OCI-LY7 (cell line): ENCODE measurements around the gene COL8A2. TPM values are rescaled to one million over a fixed set of nuclear protein-coding genes. Genes with fewer than 3 reads are reported as not detected.

Source experiments
- BruUV-seq: library from RNA; stranded (reverse); fragments of 400-500 nt; replicated peaks from 2 replicates; lab custom pipeline; 2021; lab: Mats Ljungman, UMichigan
- CTCF ChIA-PET: fragments of 300-600 bp; sonication (Branson Sonifier 250); formaldehyde crosslinking; loops from one replicate; lab custom pipeline; 2022; ENCODE audit warnings: antibody characterized with exemption; ENCODE audit not compliant: unreplicated experiment; lab: Charles Lee
- POLR2A ChIA-PET: fragments of 300-600 bp; sonication (Branson Sonifier 250); formaldehyde crosslinking; loops from one replicate; lab custom pipeline; 2022; ENCODE audit warnings: antibody characterized with exemption; lab: Charles Lee
- DNase-seq: peaks from one replicate; pipeline ENCODE4 v3.0.0-alpha.2; 2015; ENCODE audit warnings: low spot score
- H2AFZ ChIP-seq: fragments of 200-600 bp; sonication (generic), shearing (Covaris generic); 2 replicates; pipeline ENCODE4 v1.6.1; 2014; ENCODE audit warnings: mild to moderate bottlenecking, antibody characterized with exemption, low read length, moderate library complexity
- H3K27ac ChIP-seq: fragments of 200-600 bp; sonication (generic); 2 replicates; pipeline ENCODE4 v1.5.1; 2014; ENCODE audit warnings: mixed run types, low read depth, mild to moderate bottlenecking, moderate library complexity, low read length, inconsistent platforms; ENCODE audit not compliant: poor library complexity, severe bottlenecking
- H3K36me3 ChIP-seq: fragments of 200-600 bp; sonication (generic); 2 replicates; pipeline ENCODE4 v1.6.1; 2014; ENCODE audit warnings: mild to moderate bottlenecking, antibody characterized with exemption, low read length, moderate library complexity, mixed read lengths; ENCODE audit not compliant: insufficient read depth
- H3K4me1 ChIP-seq: fragments of 200-600 bp; sonication (generic); 2 replicates; pipeline ENCODE4 v1.5.1; 2014; ENCODE audit warnings: mild to moderate bottlenecking, low read length; ENCODE audit not compliant: insufficient read depth, poor library complexity, severe bottlenecking
- H3K4me2 ChIP-seq: fragments of 200-600 bp; sonication (generic); 2 replicates; pipeline ENCODE4 v1.6.1; 2014; ENCODE audit warnings: mild to moderate bottlenecking, low read length
- H3K4me3 ChIP-seq: fragments of 200-600 bp; sonication (generic); 2 replicates; pipeline ENCODE4 v1.5.1; 2014; ENCODE audit warnings: mild to moderate bottlenecking, low read depth, low read length; ENCODE audit not compliant: poor library complexity, severe bottlenecking
- H3K79me2 ChIP-seq: fragments of 200-600 bp; sonication (generic); 2 replicates; pipeline ENCODE4 v1.6.1; 2016; ENCODE audit warnings: low read depth, mild to moderate bottlenecking, low read length, moderate library complexity, mixed read lengths; ENCODE audit not compliant: insufficient read depth
- H3K9me2 ChIP-seq: fragments of 200-600 bp; sonication (generic); 2 replicates; pipeline ENCODE4 v1.6.1; 2016; ENCODE audit warnings: mild to moderate bottlenecking, low read length, mixed read lengths; ENCODE audit not compliant: insufficient read depth
- H3K9me3 ChIP-seq: fragments of 200-600 bp; sonication (generic); 2 replicates; pipeline ENCODE4 v1.6.1; 2014; ENCODE audit warnings: mild to moderate bottlenecking, mixed run types, low read length, mixed read lengths
- H4K20me1 ChIP-seq: fragments of 200-600 bp; sonication (generic); 2 replicates; pipeline ENCODE4 v1.6.1; 2014; ENCODE audit warnings: mild to moderate bottlenecking, antibody characterized with exemption, low read length, moderate library complexity, mixed read lengths; ENCODE audit not compliant: insufficient read depth
- CTCF ChIP-seq: fragments of 200-600 bp; sonication (generic); conservative IDR thresholded peaks from 2 replicates; pipeline ENCODE4 v1.5.1; 2014; ENCODE audit warnings: mild to moderate bottlenecking, antibody characterized with exemption, low read length, moderate library complexity, mixed read lengths
- EZH2phosphoT487 ChIP-seq: fragments of 200-600 bp; sonication (generic); IDR thresholded peaks from 2 replicates; pipeline ENCODE4 v1.6.1; 2018; ENCODE audit warnings: low read depth, borderline replicate concordance, mild to moderate bottlenecking, mixed run types, antibody characterized with exemption, low read length, moderate library complexity, mixed read lengths
- intact Hi-C: fragments of 100-400 bp; cut with micrococcal nuclease; formaldehyde crosslinking; loops from one replicate; pipeline ENCODE4 v1.10.0; 2022; ENCODE audit not compliant: unreplicated experiment
- total RNA-seq, 2 experiments: library from RNA; depleted of rRNA in 1 of 2; stranded (reverse); fragments of >200 nt in 1 of 2; shearing (Covaris generic) in 1 of 2; gene quantifications; 2 replicates each; pipeline ENCODE4 v1.2.3, GENCODE V29; 2014 to 2022

COL8A2 gene
- total RNA-seq, 2 experiments from 2014 or later: not detected

GRCh38 chr1:36094621-36095061, 30.4 kb downstream of the COL8A2 start:
- Histone ChIP-seq H4K20me1 (peaks cover under 1% of the 10 kb centered on the region; the same call in 1 of the 2 replicates), H3K79me2 (peaks cover 11% of the 10 kb centered on the region), H3K9me3 (no peaks in the 10 kb centered on the region), H3K4me2 (no peak overlapping the region), H3K36me3 (peaks cover 54% of the 10 kb centered on the region), H3K9me2 (no peaks in the 10 kb centered on the region), H3K4me1 (peaks cover 10% of the 10 kb centered on the region), H3K4me3 (no peak overlapping the region), H3K27ac (no peak overlapping the region), H2AFZ (no peak overlapping the region)
- BruUV-seq: no TSS peak
- ChIA-PET POLR2A (interaction anchor here (0.7 to 1.2 kb wide), 2 partner anchors 10 to 117 kb away, joined by 3 to 4 read pairs; no protein-coding TSS in a partner anchor), CTCF (interaction anchor here (1.2 kb wide), 1 partner anchor 40 kb away, joined by 3 read pairs; no protein-coding TSS in a partner anchor)
- TF ChIP-seq EZH2phosphoT487: no peak
- TF ChIP-seq CTCF: no peak
- intact Hi-C loops: loop anchor here (5.0 kb wide), 1 partner anchor 328 kb away; no protein-coding TSS in a partner anchor
- DNase-seq: no peak

GRCh38 chr1:36093929-36094328, 31.1 kb downstream of the COL8A2 start:
- Histone ChIP-seq H2AFZ (no peak overlapping the region), H3K9me3 (no peaks in the 10 kb centered on the region), H3K4me2 (no peak overlapping the region), H3K36me3 (peaks cover 54% of the 10 kb centered on the region), H4K20me1 (peaks cover 6% of the 10 kb centered on the region; the same call in 1 of the 2 replicates), H3K4me3 (no peak overlapping the region), H3K9me2 (no peaks in the 10 kb centered on the region), H3K27ac (no peak overlapping the region), H3K4me1 (peaks cover 11% of the 10 kb centered on the region), H3K79me2 (peaks cover 18% of the 10 kb centered on the region)
- no TSS peak for BruUV-seq
- POLR2A ChIA-PET: interaction anchor here (0.5 kb wide), 1 partner anchor 89 kb away, joined by 3 read pairs; no protein-coding TSS in a partner anchor
- TF ChIP-seq EZH2phosphoT487: no peak
- no peak for TF ChIP-seq CTCF
- intact Hi-C loops: no loop called here
- DNase-seq: no peak
- CTCF ChIA-PET: interaction anchor here (0.6 kb wide), 1 partner anchor 174 kb away, joined by 3 read pairs; no protein-coding TSS in a partner anchor

GRCh38 chr1:36093226-36093625, 31.8 kb downstream of the COL8A2 start:
- intact Hi-C loops: no loop called here
- TF ChIP-seq CTCF: no peak
- no peak for TF ChIP-seq EZH2phosphoT487

More at GRCh38 chr1:36093226-36093625, 31.8 kb downstream of the COL8A2 start:
- Histone ChIP-seq H3K4me3 (no peak overlapping the region), H3K27ac (no peak overlapping the region), H3K79me2 (peaks cover 18% of the 10 kb centered on the region), H3K36me3 (peaks cover 54% of the 10 kb centered on the region), H3K9me3 (no peaks in the 10 kb centered on the region), H2AFZ (no peak overlapping the region), H3K4me2 (no peak overlapping the region), H4K20me1 (peaks cover 6% of the 10 kb centered on the region; the same call in 1 of the 2 replicates), H3K4me1 (peaks cover 14% of the 10 kb centered on the region), H3K9me2 (no peaks in the 10 kb centered on the region)
- CTCF ChIA-PET: no interaction called here
- BruUV-seq: TSS peak; percentile 43
- DNase-seq: no peak
- POLR2A ChIA-PET: no interaction called here
